IPS DF 4.7 (cell line): Measurements from ENCODE around the gene RHOXF1.
"Not testable (repeated sequence)": the region's sequence is repeated elsewhere in the genome, so short reads cannot be mapped to it uniquely, and the experiment has no call there.

ENCODE experiments used
- DNase-seq: peaks from one replicate; pipeline ENCODE4 v3.0.0-alpha.2; 2013; ENCODE audit warnings: low spot score; ENCODE audit errors: extremely low read depth

Gene RHOXF1

GRCh38 chrX:120115438-120115963 lies at the start of gene RHOXF1:
Gene RHOXF1 (minus strand): TSS chrX:120115913. CDS start chrX:120115862, 51 bp downstream.
- DNase-seq: no peak

DNA sequence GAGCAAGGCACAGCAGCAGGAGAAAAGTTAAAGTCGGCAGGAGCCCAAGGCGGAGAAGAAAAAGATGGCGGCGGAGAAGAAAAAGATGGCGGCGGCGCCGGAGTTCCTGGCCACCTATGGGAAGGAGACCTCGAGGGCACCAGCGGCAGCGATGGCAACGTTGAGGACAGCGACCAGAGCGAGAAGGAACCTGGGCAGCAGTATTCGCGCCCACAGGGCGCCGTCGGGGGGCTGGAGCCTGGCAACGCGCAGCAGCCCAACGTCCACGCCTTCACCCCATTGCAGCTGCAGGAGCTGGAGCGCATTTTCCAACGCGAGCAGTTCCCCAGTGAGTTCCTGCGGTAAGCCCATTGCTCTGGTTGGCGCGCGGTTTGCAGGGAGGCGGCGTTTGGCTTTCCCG lies 43.4 kb upstream of the RHOXF1 start:
- DNase-seq: not testable (repeated sequence)

DNA sequence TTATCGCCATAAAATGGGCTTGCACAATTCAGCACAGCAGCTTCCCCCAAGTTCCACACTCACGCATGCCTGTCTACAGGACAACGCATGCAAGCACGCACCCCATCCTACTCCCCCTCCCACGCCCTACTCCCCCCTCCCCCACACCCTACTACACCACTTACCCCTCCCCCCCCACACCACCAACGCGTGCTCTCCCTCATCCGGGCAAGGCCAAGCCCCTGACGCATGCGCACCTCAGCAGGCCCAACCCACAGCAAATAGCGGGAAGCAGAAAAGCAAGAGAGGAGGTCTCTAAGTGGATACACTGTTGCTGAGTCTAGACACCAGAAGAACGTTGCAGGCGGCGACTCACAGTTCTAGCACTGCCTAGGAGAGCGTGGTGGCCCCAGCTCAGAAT lies 42.6 kb upstream of the RHOXF1 start, which contains the start of gene RHOXF2:
Gene RHOXF2 (plus strand): TSS at position 301 of the 400 bp plus-strand sequence. CDS start 138 bp downstream, outside the sequence.
- not testable (repeated sequence) for DNase-seq

- DNase-seq: not testable (repeated sequence)
Measured at GRCh38 chrX:120150109-120150744, 34.5 kb upstream of the RHOXF1 start.

DNA sequence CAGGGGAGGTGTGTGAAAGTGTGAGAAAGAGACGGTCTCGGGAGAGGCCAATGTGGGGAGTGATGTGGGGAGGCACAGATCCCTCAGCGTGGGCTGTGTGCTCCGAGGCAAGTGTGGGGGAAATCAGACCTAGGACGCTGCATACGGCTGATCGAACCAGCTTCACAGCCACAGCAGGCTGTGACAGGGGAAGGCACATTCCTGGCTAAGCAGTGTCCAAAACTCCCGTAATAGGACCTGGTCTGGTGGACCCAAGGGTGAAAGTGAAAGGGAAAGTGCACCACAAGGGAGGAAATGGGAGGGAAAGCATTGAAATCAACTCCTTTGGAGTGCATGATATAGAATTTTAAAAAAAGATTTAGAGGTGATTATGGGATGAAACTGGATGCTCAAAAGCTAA lies 31.8 kb upstream of the RHOXF1 start:
- DNase-seq: no peak

DNA sequence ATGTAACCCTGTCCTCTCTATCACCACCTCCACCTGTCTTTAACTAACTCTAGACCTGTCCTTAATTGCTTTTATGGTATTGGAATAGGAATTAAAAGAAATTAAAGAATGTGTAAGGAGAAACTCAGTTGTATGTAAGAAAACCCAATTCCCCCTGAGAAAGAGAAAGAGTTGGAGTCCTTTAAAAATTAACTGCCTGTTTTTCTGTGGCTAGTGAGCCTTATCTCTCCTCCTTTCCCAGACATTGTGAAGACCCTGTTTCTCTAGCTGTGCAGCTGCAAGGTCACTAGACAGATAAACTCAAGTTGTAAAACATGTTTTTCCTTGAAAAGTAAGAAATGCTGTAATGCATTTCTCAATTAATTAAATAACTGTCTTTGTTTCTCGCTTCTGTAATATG lies 30.6 kb upstream of the RHOXF1 start:
- not testable (repeated sequence) for DNase-seq

DNA sequence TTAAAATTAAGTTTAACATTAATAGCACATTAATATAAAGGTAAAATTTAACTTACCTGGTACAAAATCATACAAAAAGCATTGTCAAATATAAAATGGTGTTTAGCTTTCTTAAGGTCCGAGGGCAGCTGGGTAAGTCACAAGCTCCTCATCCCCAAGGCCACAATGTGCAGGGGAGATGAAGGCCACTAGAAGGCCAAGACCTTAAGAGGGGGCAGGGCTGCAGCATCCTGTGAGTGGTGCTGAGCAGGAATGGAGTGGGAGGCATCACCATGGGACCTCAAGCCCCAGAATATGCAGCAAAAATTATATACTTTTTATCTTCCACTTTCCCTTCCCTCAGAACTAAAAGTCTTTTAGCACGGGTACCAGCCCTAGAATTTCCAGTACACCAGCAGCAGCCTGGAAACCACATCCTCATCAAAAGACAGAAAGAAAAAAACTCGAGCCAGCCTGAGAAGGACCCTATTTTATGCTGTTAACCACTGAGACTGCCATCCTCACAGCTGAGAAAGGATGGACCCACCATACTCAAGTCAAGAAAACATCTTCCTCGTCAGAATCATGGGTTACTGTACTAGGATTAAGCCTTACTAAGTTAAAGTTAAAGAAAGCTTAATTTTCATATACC lies 29.7 kb upstream of the RHOXF1 start:
- DNase-seq: no peak

DNA sequence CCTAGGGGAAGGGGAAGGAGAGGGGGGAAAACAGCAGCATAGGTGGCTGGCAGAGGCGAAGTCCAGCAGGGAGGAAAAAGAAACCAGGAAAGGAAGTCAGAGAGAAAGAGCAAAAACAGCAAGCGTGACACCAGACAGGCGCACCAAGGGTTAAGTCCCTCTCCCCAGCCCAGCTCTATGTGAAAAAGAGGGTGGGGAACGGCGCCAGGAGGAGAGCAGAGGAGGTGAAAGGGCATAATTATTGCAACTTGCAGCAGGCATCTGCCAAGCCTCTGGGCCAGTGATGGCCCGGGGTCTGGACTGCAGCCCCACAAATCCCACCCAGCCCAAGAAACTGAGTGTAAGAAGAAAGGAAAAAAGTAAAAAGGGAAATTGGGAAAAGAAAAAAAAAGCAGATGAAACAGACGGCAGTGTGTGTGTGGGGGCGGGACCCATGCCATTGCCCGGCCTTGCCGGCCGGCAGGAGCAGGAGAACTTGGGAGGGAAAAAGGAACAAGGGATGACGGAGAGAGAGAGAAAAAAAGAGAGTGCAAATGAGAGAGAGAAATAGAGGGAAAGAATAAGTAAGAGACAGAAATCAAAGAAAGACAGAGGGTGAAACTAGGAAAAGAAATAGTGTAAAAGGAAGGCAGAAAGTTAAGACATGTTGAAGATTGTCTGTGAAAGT lies 28.6 kb upstream of the RHOXF1 start:
- DNase-seq: no peak

GRCh38 chrX:120140293-120140981 lies 24.7 kb upstream of the RHOXF1 start:
- DNase-seq: peak; percentile 36

GRCh38 chrX:120137439-120137838 lies 21.7 kb upstream of the RHOXF1 start:
- no peak for DNase-seq

GRCh38 chrX:120136840-120137239 lies 21.1 kb upstream of the RHOXF1 start:
- no peak for DNase-seq

DNA sequence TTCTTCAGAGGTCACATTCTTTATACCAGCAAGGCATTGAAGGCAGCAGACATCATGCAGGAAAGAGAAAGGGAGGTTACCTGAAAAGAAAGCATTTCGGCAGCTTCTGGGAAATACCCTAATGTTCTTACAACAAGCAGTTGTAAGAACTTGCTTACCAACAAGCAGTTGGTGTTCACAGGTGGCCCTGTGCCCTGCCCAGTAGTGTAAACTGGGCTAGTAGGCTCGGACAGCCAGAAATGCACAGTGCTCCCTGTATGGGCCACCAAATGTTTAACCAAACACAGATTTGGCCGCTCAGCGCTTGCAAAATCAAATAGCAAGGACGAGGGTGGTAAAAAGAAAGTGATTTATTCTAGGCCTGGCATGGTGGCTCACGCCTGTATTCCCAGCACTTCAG lies 20.4 kb upstream of the RHOXF1 start:
- no peak for DNase-seq

- not testable (repeated sequence) for DNase-seq
Measured at GRCh38 chrX:120128306-120128846, 12.7 kb upstream of the RHOXF1 start.

DNA sequence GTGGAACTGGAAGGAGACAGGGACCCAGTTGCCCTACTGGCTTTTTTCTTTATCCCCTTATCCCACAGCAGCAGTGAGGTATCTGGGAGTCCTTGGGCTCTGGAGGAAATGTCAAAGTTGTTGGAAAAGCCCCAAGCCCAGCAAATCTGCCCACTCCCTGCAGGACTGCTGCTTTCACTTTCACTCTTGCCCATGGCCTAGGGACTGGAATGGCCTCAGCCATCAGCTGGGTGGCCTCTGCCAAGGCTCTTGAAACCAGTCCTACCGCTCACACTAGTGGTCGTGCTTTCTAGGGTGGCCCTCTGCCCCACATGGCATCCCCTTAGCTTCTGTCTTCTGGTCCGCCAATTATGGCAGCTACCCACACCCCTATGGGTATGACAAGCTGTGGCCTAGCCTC lies 9.7 kb upstream of the RHOXF1 start:
- no peak for DNase-seq

DNA sequence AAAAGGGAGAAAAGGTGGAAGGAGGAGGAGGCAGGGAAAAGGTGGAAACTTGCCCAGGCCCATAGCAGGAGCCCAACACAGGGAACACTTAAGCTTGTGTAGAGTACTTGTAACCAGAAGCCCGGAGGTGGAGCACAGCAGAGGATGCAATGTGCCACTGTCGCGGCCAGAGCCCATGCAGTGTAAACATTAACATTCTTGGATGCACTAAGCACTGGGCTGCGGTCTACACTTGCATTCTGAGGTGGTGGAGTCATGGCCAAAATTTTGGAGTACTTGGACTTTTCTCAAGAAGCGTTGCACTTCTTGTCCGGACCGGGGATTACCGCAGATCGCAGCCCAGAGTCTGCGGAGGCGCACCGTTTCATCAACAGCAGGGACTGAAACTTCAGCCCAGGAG lies 4.5 kb upstream of the RHOXF1 start:
- no peak for DNase-seq

DNA sequence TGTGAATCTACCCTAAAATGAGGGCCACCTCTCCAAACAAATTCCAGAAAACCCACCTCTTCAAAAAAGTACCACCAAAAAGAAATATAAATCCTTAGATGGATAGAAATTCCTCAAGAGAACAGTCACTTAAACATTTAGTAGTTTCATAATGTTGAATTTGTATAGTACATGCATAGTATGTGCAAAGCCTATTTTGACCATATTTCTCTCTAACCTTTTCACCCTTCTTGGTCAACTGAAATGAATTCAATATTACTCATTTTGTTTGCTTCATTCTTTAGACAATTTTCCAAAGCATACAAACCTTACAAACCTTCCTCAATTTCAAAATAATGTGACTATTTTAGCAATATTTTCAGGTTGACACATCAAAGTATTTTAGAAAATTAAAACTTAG lies 4.1 kb downstream of the RHOXF1 start:
- no peak for DNase-seq

- no peak for DNase-seq
Measured at GRCh38 chrX:120109378-120109777, 6.3 kb downstream of the RHOXF1 start.

- DNase-seq: not testable (repeated sequence)
Measured at GRCh38 chrX:120104707-120105106, 11.0 kb downstream of the RHOXF1 start.

GRCh38 chrX:120101057-120101456 lies 14.7 kb downstream of the RHOXF1 start:
- not testable (repeated sequence) for DNase-seq

- no peak for DNase-seq
Measured at GRCh38 chrX:120090208-120090607, 25.5 kb downstream of the RHOXF1 start.

DNA sequence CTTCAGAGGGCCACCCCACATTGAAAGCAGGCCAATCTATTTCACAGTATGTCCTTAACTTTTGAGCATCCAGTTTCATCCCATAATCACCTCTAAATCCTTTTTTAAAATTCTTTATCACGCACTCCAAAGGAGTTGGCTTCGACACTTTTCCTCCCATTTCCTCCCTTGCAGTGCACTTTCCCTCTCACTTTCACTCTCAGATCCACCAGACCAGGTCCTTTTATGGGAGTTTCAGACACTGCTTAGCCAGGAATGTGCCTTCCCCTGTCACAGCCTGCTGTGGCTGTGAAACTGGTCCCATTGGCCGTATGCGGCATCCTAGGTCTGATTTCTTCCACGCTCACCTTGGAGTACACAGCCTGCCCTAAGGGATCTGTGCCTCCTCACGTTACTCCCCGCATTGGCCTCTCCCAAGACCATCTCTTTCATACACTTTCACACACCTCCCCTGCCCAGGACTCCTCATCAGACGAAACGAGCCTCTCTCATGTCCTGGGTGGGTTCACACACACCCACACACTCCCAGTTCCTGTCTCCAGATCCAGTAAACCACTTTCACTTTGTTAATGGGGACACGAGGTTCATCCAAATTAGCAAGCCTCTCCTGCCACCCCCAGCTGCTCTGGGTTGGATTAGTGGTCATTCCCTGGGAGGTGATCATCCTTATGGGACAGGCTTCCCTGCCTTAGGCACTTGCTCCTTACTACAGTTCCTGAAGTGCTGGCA lies 28.3 kb downstream of the RHOXF1 start:
- DNase-seq: no peak
